SU-DHL-6 (cell line): Measurements from ENCODE around the gene ACACB.

Experiments used
- EZH2phosphoT487 ChIP-seq: fragments of 200-600 bp; sonication (generic), shearing (Covaris generic); conservative IDR thresholded peaks from 2 replicates; pipeline ENCODE4 v1.6.1; 2018; ENCODE audit warnings: mild to moderate bottlenecking, antibody characterized with exemption, low read length, moderate library complexity, mixed read lengths
- TF ChIP-seq, protein P1 (sequence below): fragments of 200-600 bp; sonication (generic); IDR thresholded peaks from one replicate; pipeline ENCODE4 v1.5.1; 2017; ENCODE audit warnings: antibody characterized with exemption, mild to moderate bottlenecking, low read length, moderate library complexity; ENCODE audit not compliant: insufficient read depth, poor library complexity, severe bottlenecking

DNA sequence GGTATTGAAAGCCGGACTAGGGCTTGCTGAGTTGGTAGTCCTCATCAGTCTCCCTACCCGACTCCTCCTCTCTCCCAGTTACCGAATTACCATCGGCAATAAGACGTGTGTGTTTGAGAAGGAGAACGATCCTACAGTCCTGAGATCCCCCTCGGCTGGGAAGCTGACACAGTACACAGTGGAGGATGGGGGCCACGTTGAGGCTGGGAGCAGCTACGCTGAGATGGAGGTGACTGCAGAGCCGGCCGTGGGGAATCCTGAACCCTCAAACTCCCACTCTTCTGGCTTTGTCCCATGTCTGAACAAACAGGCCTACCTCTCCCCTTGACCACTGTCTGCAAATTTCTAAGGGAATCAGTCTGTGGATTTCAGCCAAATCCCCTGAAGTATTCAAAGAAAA is 82.9 kb downstream of the ACACB start:
- TF ChIP-seq, protein P1, sequence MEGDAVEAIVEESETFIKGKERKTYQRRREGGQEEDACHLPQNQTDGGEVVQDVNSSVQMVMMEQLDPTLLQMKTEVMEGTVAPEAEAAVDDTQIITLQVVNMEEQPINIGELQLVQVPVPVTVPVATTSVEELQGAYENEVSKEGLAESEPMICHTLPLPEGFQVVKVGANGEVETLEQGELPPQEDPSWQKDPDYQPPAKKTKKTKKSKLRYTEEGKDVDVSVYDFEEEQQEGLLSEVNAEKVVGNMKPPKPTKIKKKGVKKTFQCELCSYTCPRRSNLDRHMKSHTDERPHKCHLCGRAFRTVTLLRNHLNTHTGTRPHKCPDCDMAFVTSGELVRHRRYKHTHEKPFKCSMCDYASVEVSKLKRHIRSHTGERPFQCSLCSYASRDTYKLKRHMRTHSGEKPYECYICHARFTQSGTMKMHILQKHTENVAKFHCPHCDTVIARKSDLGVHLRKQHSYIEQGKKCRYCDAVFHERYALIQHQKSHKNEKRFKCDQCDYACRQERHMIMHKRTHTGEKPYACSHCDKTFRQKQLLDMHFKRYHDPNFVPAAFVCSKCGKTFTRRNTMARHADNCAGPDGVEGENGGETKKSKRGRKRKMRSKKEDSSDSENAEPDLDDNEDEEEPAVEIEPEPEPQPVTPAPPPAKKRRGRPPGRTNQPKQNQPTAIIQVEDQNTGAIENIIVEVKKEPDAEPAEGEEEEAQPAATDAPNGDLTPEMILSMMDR, result no peak
- no peak for TF ChIP-seq EZH2phosphoT487
